Stimulated activated CD4-positive, alpha-beta T cell treated with anti-CD3 and anti-CD28 coated beads, TNF-alpha, amount 100 ng/mL, for 48 hours (primary cell): ENCODE measurements around the gene MTA1.

Source experiments
- DNase-seq, 3 donors: peaks; one replicate each; pipeline ENCODE4 v3.0.0-alpha.2; 2020; ENCODE audit warnings: low read depth in 3 of 3

The MTA1 gene

GRCh38 chr14:105464501-105464900, 44.9 kb downstream of the MTA1 start:
- no peak for DNase-seq

DNA sequence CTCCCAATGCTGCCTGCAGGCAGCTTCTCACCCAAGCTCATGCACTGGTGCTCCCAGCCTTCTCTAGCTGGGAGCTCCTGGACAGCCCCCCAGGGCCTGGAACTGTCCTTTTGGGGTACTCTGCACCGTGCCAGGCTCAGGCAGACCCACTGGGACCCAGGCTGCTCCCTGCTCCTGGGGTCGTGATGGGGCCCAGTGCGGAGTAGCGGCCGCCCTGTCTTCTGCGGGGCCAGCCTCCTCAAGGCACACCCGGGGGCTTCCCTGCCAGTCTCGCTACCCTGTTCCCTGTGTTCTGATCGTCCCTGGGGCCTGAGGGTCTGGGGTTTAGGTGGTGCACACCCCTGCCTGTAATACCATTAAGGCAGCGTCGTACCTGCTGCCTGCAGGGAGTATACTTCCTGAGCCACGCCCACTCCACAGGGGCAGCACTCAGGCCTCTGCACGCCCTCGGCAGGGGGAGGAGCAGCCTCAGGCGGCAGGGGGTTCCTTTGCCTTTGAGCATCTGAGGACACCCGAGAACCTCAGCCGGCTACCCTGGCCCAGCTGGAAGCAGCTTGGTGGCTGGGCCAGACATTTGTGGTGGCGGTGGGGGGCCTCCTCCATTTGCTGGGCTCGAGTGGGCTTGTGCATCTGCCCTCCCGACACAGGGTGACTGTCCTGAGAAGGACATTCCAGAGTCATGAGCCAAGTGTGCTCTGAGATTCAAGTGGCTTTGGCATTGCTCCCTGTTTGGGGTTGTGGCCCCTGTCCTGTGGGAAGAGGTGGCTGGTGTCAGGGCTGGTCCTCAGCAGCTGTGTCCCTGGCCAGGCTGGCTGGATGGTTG, 45.8 kb downstream of the MTA1 start:
- no peak for DNase-seq

DNA sequence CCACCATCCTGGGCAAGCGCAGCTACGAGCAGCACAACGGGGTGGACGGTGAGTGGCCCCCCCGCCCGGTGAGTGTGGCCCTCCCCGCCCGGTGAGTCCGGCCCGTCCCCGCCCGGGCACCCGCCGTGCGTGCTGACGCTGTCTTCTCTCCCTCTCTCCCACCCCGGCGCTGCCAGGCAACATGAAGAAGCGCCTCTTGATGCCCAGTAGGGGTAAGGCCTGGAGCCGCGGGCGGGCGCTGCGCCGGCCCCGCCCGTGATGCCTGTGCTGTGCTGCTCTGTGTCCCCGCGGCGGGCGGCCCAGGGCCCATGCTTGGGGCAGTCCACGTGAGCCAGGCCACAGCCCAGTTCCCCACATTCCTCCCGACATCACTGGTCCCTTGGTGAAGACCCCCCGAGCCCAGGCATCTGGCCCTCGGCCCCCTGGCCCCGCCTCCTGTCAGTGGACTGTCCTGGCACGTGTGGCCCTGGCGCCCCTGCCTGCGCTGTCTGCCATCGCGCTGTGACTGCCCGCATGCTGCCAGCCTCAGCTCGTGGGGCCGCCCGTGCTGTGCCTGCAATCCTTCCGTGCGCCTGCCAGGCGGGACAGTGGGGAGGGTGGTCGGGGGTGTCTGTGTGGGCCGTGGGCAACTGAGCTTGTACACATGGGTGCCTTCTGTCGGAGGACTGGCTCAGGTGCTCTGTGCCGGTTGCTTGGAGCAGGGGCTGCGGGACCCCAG, 47.1 kb downstream of the MTA1 start:
- no peak for DNase-seq

GRCh38 chr14:105467249-105467941, 47.8 kb downstream of the MTA1 start:
- DNase-seq, result no peak

GRCh38 chr14:105467942-105468471, 48.4 kb downstream of the MTA1 start:
- DNase-seq, result no peak

DNA sequence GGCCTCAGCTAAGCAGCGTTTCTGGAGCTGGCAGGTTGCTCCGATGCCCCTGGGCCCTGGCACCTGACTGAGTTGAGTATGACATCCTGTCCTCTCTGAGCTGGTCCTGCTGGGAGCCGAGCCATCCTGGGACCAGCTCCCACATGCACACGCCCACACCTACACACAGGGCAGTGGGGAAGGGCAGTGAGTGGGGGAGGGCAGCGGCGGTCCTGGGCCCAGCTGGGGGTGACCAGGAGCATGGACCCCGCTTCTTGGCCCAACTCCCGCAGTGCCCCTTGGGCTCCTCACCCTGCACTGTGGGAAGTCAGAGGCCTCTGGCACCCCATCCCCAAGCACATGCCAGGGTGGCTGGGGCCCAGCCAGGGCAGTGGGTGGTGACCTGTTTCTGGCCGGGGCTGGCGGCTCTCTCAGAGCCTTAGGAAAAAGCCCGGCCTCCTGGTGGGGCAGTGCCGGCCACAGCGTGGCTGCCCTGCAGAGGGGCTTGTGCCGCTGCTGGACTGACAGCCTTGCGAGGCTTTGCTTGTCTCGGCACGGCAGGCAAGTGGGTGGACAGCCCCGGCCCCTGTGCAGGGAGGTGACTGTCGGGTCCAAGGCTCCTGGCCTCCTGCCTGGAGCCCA, 49.1 kb downstream of the MTA1 start:
- DNase-seq, result no peak

DNA sequence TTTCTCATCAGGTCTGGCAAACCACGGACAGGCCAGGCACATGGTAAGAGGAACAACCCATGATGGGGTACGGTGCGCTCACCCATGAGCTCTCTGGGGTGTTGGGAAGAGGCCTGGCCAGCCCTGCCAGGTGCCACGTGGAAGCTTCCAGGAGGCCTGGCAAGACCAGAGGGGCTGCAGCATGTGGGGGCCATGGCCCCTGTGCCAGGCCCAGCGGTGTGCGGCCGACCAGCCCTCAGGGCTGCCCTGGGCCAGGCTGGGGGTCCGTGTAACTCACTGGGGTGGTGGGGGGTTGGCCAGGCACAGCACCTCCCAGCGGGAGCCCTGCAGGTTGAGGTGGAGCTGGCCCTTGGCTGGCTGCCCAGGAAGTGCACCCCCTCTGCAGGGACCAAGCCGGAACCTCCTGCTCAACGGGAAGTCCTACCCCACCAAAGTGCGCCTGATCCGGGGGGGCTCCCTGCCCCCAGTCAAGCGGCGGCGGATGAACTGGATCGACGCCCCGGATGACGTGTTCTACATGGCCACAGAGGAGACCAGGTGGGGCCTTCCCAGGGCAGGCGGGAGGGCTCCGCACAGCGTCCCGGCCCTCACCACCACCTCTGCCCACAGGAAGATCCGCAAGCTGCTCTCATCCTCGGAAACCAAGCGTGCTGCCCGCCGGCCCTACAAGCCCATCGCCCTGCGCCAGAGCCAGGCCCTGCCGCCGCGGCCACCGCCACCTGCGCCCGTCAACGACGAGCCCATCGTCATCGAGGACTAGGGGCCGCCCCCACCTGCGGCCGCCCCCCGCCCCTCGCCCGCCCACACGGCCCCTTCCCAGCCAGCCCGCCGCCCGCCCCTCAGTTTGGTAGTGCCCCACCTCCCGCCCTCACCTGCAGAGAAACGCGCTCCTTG, 50.1 kb downstream of the MTA1 start:
- DNase-seq, result no peak

DNA sequence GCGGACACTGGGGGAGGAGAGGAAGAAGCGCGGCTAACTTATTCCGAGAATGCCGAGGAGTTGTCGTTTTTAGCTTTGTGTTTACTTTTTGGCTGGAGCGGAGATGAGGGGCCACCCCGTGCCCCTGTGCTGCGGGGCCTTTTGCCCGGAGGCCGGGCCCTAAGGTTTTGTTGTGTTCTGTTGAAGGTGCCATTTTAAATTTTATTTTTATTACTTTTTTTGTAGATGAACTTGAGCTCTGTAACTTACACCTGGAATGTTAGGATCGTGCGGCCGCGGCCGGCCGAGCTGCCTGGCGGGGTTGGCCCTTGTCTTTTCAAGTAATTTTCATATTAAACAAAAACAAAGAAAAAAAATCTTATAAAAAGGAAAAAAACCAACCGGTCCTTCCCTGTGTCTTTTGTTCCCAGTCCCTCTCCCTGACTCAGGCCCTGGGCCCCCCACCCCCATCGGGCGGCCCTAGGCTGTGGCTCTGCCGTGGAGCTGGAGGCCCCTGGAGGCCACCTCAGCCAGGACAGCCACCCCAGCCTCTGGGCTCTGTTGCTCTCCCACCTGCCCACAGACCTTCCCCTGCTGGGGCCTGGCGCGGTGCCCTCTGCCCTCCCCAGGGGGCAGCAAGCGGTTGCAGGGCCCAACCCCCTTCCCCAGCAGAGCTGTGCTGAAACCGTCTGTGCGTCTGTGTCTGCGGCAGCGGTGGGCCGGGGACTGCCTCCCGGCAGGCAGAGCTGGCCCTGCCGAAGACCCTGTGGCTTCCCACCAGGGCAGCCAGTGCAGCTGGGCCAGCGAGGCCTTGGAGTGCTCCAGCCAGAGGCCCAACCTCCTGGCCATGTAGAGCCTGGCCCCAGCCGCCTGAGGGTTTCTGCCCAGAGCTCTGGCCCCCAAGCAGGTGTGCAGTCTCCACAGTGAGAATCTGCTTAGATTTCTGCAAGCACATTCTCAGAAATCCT, 51.0 kb downstream of the MTA1 start:
- no peak for DNase-seq

GRCh38 chr14:105471297-105471821, 51.7 kb downstream of the MTA1 start:
- DNase-seq, result no peak

DNA sequence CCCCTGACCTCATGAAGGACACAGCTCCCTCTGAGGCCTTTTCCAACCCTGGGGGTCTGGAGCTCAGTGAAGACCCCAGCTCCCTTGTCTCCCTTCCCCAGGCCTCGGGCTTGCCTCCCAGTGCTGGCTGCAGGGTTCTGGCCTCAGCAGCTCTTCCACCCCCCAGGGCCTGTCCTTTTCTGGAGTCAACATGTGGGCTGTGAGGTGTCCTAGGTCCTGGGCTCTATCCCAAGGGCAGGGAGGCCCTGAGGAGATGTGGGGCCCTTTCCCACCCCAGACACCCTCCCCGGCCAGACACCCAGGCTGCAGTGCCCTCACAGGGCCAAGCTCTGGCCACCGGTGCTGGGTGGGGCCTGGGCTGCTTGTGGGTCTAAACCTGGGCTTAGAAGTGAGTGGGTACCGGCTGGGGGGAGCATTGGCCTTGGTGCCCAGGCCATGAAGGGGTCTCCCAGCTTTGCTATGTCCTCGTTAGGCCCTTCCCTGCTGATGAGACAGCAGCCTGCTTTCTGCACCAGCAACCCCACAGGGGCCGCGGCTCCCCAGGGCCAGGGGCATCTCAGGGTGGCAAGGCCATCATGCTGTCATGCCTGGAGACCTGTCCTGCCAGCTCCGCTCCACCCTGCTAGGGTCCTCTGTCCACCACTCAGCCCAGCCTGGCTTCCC, 52.3 kb downstream of the MTA1 start:
- DNase-seq, result no peak

- DNase-seq, result no peak
Measured at GRCh38 chr14:105472486-105472991, 52.9 kb downstream of the MTA1 start.

DNA sequence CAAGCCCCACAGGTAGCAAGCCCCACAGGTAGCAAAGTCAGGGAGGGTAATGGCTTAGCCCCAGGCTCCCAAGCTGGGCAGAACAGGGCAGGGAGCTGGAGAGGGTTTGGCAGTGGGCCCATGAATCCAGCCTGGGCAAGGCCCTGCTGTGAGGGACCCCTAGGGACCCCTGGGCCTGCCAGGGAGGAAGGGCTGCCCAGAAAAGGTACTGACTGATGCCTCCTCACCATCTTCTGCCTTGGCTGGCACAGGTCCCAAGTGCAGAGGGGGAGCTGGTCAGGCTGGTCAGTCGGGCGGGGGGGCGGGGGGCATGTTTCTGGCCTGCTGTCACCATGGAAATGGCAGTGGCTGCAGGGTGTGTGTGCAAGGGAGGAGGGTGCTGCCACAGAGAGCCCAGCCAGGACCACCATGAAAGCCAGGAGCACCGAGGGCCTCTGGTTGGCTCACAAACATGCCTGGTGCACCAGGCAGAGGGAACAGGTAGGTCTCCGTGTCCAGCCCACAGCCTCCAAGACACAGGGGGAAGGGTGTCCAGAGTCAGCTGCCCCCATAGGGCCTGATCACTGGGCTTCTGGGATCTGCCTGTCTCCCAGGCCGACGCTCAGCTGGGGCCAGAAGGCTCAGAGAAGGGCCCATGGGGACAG, 53.5 kb downstream of the MTA1 start:
- DNase-seq, result no peak

GRCh38 chr14:105473677-105474482, 54.3 kb downstream of the MTA1 start:
- DNase-seq, result no peak

- no peak for DNase-seq
Measured at GRCh38 chr14:105474483-105475268, 55.0 kb downstream of the MTA1 start, which contains the start of gene CRIP2. Gene CRIP2, plus strand, starts transcription at chr14:105474821. Its CDS starts 42 bp downstream, at chr14:105474863.

DNA sequence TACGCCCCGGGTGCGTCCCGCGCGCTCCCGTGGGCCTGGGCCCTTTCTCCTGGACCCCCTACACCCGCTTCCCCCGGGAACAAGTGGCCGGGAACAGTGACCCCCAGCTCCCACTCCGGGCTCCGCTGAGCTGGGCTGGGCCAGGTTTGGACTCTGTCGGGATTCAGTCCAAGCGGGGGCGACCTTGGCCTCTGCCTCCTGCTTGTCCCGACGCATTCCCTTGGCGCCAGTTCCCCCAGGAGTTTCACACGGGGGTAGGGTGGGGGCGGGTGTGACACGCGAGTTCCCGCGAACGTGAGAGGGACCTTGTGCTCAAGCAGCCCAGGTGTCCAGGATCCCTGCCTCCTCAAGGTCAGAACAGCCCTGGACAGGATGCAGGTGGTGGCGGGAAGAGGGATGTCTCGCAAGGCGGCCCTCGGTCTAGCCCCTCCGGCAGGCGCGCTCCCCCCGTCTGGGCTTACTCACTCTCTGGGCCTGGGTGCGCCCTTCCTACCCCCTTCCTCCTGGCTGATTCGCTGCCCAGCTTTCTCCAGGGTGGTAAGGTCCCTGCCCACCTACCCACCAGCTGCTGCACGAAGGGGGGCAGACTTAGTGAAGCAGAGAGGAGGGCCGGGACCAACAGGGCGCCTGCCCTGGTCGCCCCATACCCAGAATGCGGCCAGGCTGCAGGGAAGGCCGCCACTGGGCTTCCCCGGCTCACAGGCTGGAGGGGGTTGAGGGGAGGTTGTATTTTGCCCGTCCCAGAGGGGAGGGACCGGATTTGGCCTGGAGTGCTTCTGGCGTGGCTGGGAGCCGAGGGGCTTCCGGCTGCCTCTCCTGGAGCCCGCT, 55.9 kb downstream of the MTA1 start:
- DNase-seq, result no peak
